22Rv1 (cell line): ENCODE results near the gene REPS1.

Experiments used
- ZFX ChIP-seq: fragments of 450-650 bp; IDR thresholded peaks from 2 replicates; pipeline ENCODE4 v1.6.1; 2017; ENCODE audit warnings: antibody characterized with exemption, borderline replicate concordance
- TF ChIP-seq, protein P1 (sequence below): fragments of 450-650 bp; IDR thresholded peaks from 2 replicates; pipeline ENCODE4 v1.5.1; 2017; ENCODE audit warnings: mild to moderate bottlenecking

DNA sequence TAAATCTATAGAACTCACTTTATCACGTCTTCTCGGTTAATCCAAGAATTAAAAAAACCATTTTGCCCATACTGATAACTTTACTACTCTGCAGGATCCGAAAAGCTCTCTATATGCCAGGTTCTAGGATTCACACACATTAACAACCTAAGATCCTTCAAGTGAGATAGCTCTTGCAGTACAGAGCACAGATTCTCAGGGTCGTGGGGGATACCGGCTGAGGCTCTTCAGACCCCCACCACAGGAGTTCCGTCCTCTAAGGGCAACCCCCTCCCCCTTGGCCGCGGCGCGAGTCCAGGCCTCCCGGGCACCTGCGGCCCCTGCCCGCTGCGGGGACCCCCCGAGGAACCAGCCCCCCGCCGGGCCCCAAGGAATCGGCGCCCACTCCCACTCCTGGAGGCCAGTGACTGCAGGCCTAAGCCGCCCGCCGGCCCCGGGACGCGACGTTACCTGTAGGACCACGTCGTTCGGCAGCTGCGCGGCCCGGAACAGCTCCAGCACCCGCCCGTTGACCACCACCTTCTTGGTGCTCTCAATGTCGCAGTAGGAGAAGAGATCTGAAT is 892 bp downstream of the REPS1 start:
- TF ChIP-seq, protein P1, sequence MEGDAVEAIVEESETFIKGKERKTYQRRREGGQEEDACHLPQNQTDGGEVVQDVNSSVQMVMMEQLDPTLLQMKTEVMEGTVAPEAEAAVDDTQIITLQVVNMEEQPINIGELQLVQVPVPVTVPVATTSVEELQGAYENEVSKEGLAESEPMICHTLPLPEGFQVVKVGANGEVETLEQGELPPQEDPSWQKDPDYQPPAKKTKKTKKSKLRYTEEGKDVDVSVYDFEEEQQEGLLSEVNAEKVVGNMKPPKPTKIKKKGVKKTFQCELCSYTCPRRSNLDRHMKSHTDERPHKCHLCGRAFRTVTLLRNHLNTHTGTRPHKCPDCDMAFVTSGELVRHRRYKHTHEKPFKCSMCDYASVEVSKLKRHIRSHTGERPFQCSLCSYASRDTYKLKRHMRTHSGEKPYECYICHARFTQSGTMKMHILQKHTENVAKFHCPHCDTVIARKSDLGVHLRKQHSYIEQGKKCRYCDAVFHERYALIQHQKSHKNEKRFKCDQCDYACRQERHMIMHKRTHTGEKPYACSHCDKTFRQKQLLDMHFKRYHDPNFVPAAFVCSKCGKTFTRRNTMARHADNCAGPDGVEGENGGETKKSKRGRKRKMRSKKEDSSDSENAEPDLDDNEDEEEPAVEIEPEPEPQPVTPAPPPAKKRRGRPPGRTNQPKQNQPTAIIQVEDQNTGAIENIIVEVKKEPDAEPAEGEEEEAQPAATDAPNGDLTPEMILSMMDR = no peak
- TF ChIP-seq ZFX = no peak
